Natural killer cell (primary cell): ENCODE results near the gene CCNL2. TPM values are rescaled to one million over a fixed set of nuclear protein-coding genes. Genes with fewer than 3 reads are reported as not detected.

Experiments
- ATAC-seq, 3 donors: fragments of 150-1000 bp in 2 of 3; fragments of 200-7000 bp in 1 of 3; cut with Tn5 transposase; 1 replicate in 1 of 3; 2 replicates in 2 of 3; pipeline ENCODE4 v1.10.0; 2021; ENCODE audit warnings: mild to moderate bottlenecking in 2 of 3, moderate library complexity in 2 of 3
- DNase-seq, 2 donors: peaks; one replicate each; pipeline versions ENCODE4 v3.0.0 to v3.0.0-alpha.2; 2013 to 2021; ENCODE audit warnings: mixed read lengths in 1 of 2
- H3K27ac ChIP-seq: one replicate; pipeline ENCODE4 v1.5.1; 2013; ENCODE audit warnings: mild to moderate bottlenecking, low read length
- H3K27me3 ChIP-seq: one replicate; pipeline ENCODE4 v1.6.1; 2013; ENCODE audit warnings: low read length; ENCODE audit not compliant: control insufficient read depth, insufficient read depth
- H3K36me3 ChIP-seq: one replicate; pipeline ENCODE4 v1.6.1; 2013; ENCODE audit warnings: low read length; ENCODE audit not compliant: control insufficient read depth, insufficient read depth
- H3K4me1 ChIP-seq: one replicate; pipeline ENCODE4 v1.6.1; 2013; ENCODE audit warnings: low read length; ENCODE audit not compliant: control insufficient read depth, insufficient read depth
- H3K4me3 ChIP-seq: one replicate; pipeline ENCODE4 v1.5.1; 2013; ENCODE audit warnings: low read length
- H3K9me3 ChIP-seq: one replicate; pipeline ENCODE4 v1.6.1; 2013; ENCODE audit warnings: low read length; ENCODE audit not compliant: control insufficient read depth, insufficient read depth
- H3K27ac Mint-ChIP-seq, 2 donors: one replicate each; pipeline ENCODE4 v1.8.0; 2022; ENCODE audit warnings: mild to moderate bottlenecking in 2 of 2, mixed read lengths in 2 of 2, moderate library complexity in 1 of 2
- H3K27me3 Mint-ChIP-seq, 2 donors: one replicate each; pipeline ENCODE4 v1.8.0; 2022; ENCODE audit warnings: low read depth in 2 of 2, mixed read lengths in 2 of 2
- H3K36me3 Mint-ChIP-seq: one replicate; pipeline ENCODE4 v1.8.0; 2022; ENCODE audit warnings: mixed read lengths
- H3K4me1 Mint-ChIP-seq, 2 donors: one replicate each; pipeline ENCODE4 v1.8.0; 2022; ENCODE audit warnings: mixed read lengths in 2 of 2
- H3K4me3 Mint-ChIP-seq: one replicate; pipeline ENCODE4 v1.8.0; 2022; ENCODE audit warnings: mild to moderate bottlenecking, moderate library complexity, mixed read lengths
- H3K9me3 Mint-ChIP-seq, 2 donors: one replicate each; pipeline ENCODE4 v1.8.0; 2022; ENCODE audit warnings: mixed read lengths in 2 of 2
- CTCF ChIP-seq: fragments of 200-600 bp; IDR thresholded peaks from one replicate; pipeline ENCODE4 v1.8.0; 2022; ENCODE audit warnings: antibody characterized with exemption
- WGBS: methylation state at CpG from one replicate; pipeline ENCODE4 v1.1.7; 2013; ENCODE audit warnings: missing lambda C conversion rate; ENCODE audit not compliant: insufficient coverage; 5-methylcytosine and 5-hydroxymethylcytosine counted together
- intact Hi-C: fragments of 100-400 bp; cut with micrococcal nuclease; formaldehyde crosslinking; loops from one replicate; pipeline ENCODE4 v1.14.2; 2022
- total RNA-seq, 4 donors: library from RNA; stranded (reverse); fragments of 120-200 nt in 1 of 4; gene quantifications; one replicate each; pipeline versions ENCODE4 v1.2.3 to v1.2.4, GENCODE V29; 2013 to 2022

CCNL2 gene
- total RNA-seq, 3 donors from 2014 or later (not counting 1 experiment from before 2014, with no cell fraction given) = 253 to 281 (median 274) TPM

- no peaks in the 10 kb centered on the region for H3K27me3 ChIP-seq
- H3K27me3 Mint-ChIP-seq = no peaks in the 10 kb centered on the region
- intact Hi-C loops = no loop called here
- no peak for DNase-seq
- no peak overlapping the region for H3K27ac Mint-ChIP-seq
- H3K4me1 Mint-ChIP-seq = peaks cover 0 to 2% of the 10 kb centered on the region in 2 donors
- WGBS = 96% methylated on average over 36 of the region's 36 CpGs
- H3K27ac ChIP-seq = no peak overlapping the region
- no peaks in the 10 kb centered on the region for H3K4me1 ChIP-seq
- H3K36me3 ChIP-seq = peaks cover 2% of the 10 kb centered on the region
- no peaks in the 10 kb centered on the region for H3K9me3 Mint-ChIP-seq
- no peak overlapping the region for H3K4me3 ChIP-seq
- H3K36me3 Mint-ChIP-seq = no peaks in the 10 kb centered on the region
- no peak for TF ChIP-seq CTCF
- H3K4me3 Mint-ChIP-seq = no peak overlapping the region
- no peak for ATAC-seq
- H3K9me3 ChIP-seq = no peaks in the 10 kb centered on the region
Observed at GRCh38 chr1:1338278-1338677, 60.9 kb downstream of the CCNL2 start.

GRCh38 chr1:1337793-1338147 lies 61.4 kb downstream of the CCNL2 start:
- H3K27me3 Mint-ChIP-seq = no peaks in the 10 kb centered on the region
- Histone ChIP-seq H3K9me3 (no peaks in the 10 kb centered on the region), H3K4me3 (no peak overlapping the region), H3K4me1 (no peaks in the 10 kb centered on the region), H3K36me3 (peaks cover 2% of the 10 kb centered on the region), H3K27ac (no peak overlapping the region), H3K27me3 (no peaks in the 10 kb centered on the region)
- H3K27ac Mint-ChIP-seq = no peak overlapping the region
- peak in 1 of 3 donors; percentile 44 for ATAC-seq
- H3K9me3 Mint-ChIP-seq = no peaks in the 10 kb centered on the region
- no peaks in the 10 kb centered on the region for H3K36me3 Mint-ChIP-seq
- no peak for TF ChIP-seq CTCF
- 94% methylated on average over 18 of the region's 18 CpGs for WGBS
- no peak overlapping the region for H3K4me3 Mint-ChIP-seq
- DNase-seq = peak in 1 of 2 donors; percentile 50
- intact Hi-C loops = no loop called here
- H3K4me1 Mint-ChIP-seq = no peaks in the 10 kb centered on the region

- 96% methylated on average over 32 of the region's 32 CpGs for WGBS
- H3K4me3 ChIP-seq = no peak overlapping the region
- H3K27ac ChIP-seq = no peak overlapping the region
- no peaks in the 10 kb centered on the region for H3K27me3 ChIP-seq
- Mint-ChIP-seq H3K27ac (no peak overlapping the region), H3K36me3 (no peaks in the 10 kb centered on the region), H3K27me3 (no peaks in the 10 kb centered on the region), H3K4me1 (no peaks in the 10 kb centered on the region), H3K9me3 (no peaks in the 10 kb centered on the region), H3K4me3 (no peak overlapping the region)
- no peak for DNase-seq
- peaks cover 2% of the 10 kb centered on the region for H3K36me3 ChIP-seq
- intact Hi-C loops = no loop called here
- no peak for TF ChIP-seq CTCF
- no peak for ATAC-seq
- no peaks in the 10 kb centered on the region for H3K9me3 ChIP-seq
- H3K4me1 ChIP-seq = no peaks in the 10 kb centered on the region
Observed at GRCh38 chr1:1336931-1337792, 62.0 kb downstream of the CCNL2 start.

GRCh38 chr1:1336446-1336845 lies 62.7 kb downstream of the CCNL2 start:
- ATAC-seq = no peak
- Histone ChIP-seq H3K36me3 (peaks cover 2% of the 10 kb centered on the region), H3K27ac (no peak overlapping the region), H3K9me3 (no peaks in the 10 kb centered on the region), H3K27me3 (no peaks in the 10 kb centered on the region), H3K4me3 (no peak overlapping the region), H3K4me1 (no peaks in the 10 kb centered on the region)
- Mint-ChIP-seq H3K4me3 (no peak overlapping the region), H3K27ac (no peak overlapping the region), H3K36me3 (no peaks in the 10 kb centered on the region), H3K27me3 (no peaks in the 10 kb centered on the region), H3K4me1 (no peaks in the 10 kb centered on the region), H3K9me3 (no peaks in the 10 kb centered on the region)
- no peak for DNase-seq
- 97% methylated on average over 26 of the region's 26 CpGs for WGBS
- intact Hi-C loops = no loop called here
- TF ChIP-seq CTCF = no peak
